ENCODE results near the gene FAM234B.

FAM234B gene

DNA sequence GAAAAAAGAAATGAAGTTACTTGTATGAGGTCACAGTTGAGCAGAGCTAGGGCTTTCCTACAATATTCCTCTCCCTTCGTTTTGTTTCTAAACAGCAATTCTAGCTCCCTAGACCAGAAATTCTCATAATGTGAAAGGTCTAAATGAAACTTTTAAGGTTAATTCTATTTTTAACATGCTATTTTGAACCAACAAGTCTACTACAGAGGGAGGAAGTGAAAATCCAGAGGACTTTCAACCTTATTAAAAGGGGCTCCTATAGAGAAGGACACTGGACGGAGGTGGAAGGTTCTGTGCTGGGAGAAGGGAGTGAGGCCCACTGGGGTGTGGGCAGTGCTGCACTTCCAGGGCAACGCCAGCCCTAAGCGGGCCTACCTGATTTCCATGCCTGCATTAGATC, 45.9 kb downstream of the FAM234B start:
- no peak for DNase-seq (ENCODE audit: extremely low read depth in 1 of 2, low read depth in 1 of 2)

DNA sequence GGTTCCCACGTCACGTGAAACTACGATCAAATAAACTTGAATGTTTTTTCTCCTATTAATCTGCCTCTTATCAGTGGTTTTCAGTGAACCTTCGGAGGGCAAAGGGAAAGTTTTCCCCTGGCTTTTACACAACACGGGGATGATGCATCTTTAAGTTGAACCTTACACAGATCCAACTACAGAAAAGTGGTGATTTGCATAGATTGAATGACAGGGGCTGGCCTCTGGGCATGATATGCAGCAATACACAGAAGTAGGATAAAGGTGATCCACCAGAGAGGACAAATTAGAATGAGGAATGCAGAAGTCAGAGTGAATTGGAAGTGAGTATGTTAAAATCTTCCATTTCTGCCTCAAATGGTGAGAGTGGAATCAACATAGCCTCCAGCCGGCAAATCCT, 47.7 kb downstream of the FAM234B start:
- no peak for DNase-seq (ENCODE audit: extremely low read depth in 1 of 2, low read depth in 1 of 2)

DNA sequence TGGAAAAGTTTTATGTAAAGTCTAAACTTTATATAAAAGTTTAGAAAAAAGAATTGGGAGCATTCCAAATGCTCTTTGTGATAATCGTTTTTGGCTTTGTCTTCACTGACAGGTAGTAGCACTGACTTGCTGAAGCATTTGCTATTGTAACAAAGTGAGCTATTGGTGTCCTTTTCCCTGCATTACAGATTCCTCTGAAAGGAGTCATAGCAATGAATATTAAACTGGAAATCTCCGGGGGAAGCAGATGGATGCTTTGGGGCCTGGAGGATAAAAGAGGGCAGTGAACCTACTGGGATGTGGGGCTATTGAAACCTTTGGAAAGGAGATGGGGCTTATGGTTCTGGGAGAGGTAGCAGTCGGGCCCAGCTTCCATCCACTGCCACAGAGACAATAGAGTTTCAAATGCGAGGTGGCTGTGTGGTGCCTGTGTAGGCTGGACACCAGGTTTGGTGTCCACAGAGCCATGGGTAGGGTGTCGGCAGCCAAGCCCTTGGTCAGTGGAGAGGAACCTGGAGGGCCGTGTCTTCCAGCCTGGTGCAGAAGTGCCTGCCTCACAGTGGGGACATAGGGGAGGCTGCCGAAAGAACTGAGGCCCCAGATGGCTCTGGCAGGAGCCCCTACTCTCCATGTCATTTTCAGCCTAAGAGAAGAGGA, 49.1 kb downstream of the FAM234B start:
- DNase-seq (ENCODE audit: extremely low read depth in 1 of 2, low read depth in 1 of 2): no peak

DNA sequence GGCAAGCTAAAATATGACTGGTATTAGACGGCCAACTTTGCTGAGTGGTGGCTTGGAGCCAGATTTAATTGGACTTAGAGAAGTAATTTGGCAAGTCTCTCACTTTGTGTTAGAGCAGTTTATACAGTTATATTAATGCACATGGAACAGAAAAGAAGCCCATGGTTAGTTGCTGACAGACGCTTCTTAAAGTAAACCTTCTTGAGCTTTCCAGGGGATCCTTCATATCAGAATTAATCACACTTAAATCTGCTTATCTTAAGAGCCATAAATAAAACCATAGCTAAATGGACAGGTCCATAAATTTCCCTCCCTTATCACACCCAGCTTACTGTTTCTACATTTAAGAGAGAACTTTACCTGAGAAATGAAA, 49.7 kb downstream of the FAM234B start:
- DNase-seq (ENCODE audit: extremely low read depth in 1 of 2, low read depth in 1 of 2): no peak

DNA sequence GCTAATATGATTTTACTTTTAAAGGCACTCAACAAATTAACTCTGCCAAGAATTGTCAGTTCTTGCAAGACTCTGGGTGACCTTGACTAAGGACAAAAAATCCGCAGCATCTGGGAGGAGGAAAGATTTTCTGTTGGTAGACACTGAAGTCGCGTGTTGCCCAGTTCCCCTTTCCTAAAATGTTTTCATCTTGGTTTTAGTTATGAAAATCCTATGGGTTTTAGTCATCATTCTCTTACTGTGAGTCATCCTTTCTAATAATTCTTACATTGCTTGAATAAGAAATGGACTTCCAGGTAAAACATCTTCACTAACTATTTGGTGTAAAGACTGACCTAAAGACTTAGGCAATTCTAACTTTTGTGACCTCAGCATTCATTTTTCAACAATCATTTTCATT, 50.2 kb downstream of the FAM234B start:
- no peak for DNase-seq (ENCODE audit: extremely low read depth in 1 of 2, low read depth in 1 of 2)

DNA sequence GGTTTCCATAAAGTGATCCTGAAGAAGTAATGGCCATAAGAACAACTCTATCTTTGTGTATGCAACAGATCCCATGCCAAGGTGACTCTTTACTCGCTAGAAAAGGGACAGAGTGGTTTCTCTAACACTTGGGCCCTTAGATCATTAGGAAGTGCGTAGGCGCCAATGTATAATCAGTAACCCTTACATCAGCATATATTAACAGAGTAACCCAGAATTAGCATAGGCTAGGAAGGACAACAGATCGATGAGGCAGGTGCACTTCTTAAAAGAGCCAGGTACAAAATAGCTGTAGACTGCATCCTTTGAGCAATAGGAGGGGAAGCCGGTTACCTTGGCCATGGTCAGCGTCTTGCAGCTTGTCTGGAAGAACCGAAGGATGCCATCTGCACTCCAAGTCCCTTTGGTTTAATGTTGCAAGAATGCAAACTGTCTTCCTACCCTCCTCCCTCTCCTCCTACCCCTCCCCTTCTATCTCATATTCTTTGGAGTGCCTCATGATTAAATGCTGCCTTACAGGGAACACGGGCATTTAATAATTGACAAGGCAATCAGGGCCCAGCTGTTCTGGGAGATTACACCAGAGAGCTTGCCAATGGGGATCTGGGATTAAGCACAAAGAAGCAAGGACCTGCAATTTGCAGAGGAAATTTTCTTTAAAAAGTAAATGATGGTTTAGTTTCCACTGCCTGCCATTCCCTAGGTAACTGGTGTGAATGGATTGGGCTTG, 51.2 kb downstream of the FAM234B start:
- no peak for DNase-seq (ENCODE audit: extremely low read depth in 1 of 2, low read depth in 1 of 2)

DNA sequence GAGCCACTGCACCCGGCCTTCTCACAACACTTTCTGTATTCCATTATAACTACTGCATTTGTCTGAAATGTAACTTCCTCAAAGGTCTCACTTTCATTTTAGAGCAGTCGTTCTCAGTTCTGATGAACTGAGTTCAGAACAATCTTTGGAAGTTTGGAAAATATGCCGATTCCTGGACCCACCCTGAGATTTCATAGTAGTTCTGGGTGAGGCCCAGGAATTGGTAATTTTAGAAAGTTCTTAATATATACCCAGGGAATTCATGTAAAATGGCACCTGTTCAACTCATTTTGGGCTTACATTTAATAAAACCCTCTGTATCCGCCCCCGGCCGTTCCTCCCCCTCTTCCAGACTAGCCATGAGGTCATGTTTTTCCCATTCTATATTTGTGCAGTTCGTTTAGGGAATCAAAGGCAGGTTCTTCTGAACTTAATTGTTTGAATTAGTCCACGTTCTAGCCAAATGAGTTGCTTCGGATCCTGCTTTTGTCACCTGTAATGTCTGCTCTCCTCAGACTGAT, 53.4 kb downstream of the FAM234B start:
- no peak for DNase-seq (ENCODE audit: extremely low read depth in 1 of 2, low read depth in 1 of 2)

DNA sequence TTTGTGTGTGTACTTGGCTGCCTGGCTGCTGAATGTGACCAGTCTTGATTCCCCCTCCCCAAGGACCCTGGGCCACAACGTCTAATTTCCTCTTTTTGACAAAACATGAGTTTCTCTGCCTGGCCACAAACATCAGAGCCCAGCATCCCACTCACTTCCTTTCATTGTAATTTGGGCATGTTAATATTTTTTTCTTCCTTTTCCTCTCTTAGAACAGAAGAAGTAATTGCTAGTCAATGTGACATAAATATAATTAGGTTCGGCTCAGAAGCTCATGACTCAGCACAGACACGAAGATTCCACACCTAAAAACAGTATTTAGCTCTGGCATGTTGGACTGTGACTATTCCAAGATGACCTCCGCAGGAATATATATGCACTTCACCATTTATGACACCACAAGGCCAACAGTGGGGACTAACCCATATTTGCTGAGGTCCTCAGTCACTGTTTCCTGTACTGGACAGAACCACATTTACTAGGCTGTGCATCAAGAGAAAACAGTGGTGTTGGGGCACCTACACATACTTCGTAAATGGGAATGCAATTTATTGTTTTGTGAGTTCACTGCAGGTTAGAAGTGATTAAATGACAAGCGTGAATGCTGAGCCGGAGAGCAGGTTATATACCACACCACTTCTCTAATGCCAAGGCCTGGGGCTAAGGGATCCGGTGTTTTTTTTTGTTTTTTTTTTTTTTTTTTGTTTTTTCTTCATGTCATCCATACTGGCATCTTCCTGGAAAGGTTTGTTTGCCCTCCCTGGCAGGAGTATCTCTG, 55.1 kb downstream of the FAM234B start:
- DNase-seq (ENCODE audit: extremely low read depth in 1 of 2, low read depth in 1 of 2): no peak

DNA sequence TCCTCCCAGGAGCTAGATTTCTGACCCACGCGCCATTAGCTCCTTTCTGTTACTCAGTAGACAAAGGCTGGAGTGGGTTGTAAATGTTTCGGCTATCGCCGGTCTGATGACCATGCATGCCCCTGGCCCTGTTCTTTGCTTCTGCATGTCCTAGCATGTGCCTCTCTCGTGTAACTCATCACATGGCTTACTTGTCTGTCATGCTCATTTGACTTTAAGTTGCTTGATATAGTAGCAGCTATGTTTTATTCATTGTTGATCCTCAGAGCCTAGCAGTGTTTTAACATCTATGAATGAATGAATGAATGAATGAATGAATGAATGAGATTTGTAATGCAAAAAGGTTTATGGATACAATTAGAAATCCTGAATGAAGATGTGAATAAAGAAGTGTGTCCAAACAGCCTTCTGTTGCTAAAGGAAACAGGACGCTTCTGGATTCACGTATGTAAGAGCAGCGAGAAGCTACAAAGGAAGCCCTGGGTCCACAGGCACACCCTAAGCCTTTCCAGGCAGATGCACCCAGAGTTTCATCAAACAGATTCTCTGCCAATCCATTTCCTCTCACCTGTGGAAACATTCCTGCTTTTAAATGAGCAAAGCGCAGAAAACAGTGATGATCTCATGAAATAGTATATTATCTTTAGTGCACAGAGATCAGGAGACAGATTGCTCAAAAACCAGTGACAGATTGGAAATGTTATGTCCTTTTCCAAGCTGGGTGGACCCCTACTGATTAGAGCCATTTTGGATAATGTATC, 55.8 kb downstream of the FAM234B start:
- DNase-seq (ENCODE audit: extremely low read depth in 1 of 2, low read depth in 1 of 2): no peak

DNA sequence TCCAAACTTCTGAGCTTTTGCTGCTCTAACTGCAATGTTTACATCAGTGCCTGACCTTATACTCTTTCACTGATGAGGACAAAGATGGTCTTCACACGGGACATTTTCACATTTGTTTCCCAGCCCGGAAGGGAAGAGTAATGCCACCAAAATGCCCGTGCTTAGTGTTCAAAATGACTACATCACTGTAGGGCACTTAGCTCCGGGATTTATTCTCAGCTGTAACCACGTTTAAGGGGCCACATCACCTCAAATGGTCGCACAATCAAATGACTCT, 56.4 kb downstream of the FAM234B start:
- DNase-seq (ENCODE audit: extremely low read depth in 1 of 2, low read depth in 1 of 2): no peak

DNA sequence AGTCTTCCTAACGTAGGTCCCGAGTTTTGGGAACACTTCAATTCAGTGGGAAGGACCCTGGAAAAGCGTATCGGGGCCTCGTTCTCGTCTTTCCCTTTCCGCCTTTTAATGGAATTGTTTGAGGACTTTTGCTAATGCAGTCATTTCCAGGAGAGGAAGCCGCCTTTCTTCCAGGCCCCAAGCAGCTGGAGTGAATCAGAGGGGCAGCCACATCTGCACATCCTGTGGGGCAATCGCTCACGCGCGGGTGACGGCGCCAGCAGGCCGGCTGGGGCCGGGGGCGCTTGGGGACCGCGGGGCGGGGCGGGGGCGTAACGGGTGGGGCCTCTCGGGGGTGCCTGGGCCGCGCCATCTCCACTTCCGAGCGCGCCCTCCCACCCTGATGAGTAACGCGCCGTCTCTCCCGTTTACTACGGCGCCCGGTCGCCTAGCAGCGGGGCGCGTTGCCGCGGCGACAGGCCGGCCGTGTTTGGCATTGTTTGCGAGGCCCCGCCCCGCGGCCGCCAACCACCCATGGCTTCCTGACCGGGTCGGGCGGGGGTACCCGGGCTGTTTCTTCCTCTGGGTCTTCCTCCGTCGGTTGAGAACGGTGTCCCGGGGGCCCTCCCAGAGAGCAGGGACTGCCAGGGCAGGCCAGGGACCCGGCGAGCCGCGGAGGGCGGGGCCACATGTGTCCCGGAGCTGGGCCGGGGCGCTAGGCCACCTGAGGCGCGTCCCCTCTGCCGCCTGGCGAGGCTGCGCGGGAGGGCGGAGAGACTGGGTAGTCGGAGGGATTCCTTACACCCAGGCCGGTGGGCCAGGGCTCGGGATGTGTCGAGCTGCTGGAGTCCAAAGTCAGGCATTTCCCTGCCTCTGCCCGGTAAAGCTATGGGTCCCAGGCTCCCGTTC, 56.9 kb downstream of the FAM234B start:
- peak; percentile 82 to 87 for DNase-seq (ENCODE audit: extremely low read depth in 1 of 2, low read depth in 1 of 2)

DNA sequence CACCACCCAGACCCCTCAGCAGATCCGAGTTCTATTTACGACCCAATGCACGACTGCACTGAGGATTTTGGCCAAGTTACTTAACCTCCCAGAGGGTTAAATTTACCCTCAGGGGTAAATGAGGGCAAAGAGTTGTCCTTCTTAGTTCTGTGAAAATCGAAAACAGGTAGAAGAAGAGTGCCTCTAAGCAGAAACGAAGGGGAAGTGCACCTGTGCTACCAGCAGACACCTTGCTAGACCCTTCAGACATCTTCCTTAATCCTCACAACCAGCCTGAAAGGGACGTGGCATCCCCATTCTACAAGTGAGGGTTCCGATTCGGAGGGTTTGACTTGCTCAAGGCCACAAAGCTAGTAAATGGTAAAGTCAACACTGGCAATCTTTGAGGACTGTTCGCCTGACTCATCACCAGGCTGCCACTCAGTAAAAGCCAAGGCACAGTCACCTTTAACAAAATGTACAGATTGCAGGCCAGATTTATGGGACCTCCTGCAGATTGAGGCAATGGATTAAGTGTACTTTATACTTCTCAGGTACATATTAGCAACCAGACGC, 57.7 kb downstream of the FAM234B start:
- DNase-seq (ENCODE audit: extremely low read depth in 1 of 2, low read depth in 1 of 2): peak in 1 of 2 donors; percentile 29

DNA sequence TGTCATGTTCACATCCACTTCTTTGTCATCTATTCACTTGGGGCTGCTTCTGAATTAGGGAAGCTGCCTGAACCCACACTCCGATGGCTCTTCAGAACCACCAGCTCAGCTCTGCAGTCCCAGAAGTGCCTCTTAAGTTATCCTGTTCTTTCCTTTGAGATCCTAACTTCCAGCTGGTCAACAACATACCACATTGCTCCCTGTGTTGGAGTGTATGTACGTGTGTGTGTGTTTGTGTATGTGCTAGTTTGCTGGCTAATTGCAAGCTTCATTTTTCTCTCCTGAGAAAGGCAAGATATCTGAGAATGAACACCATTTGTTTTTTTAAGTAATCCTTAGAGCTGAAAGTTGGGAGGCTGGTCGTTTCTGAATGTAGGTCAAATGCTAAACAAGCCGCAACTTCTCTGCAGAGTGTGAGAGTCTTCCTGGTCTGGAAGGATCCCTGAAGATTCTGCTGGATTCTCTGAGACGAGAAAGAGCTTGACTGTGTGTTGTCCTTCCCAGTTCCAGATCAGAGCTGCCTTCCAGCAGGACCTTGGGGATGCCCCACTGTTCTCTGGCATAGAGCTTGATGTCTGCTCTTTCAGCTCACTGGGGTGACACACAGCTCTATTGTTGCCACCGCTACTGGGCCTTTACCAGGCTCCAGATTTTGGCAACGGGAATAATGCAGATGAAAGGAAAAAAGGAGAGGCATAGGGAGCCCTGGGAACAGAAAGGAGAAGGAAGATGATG, 58.4 kb downstream of the FAM234B start:
- DNase-seq (ENCODE audit: extremely low read depth in 1 of 2, low read depth in 1 of 2): no peak

DNA sequence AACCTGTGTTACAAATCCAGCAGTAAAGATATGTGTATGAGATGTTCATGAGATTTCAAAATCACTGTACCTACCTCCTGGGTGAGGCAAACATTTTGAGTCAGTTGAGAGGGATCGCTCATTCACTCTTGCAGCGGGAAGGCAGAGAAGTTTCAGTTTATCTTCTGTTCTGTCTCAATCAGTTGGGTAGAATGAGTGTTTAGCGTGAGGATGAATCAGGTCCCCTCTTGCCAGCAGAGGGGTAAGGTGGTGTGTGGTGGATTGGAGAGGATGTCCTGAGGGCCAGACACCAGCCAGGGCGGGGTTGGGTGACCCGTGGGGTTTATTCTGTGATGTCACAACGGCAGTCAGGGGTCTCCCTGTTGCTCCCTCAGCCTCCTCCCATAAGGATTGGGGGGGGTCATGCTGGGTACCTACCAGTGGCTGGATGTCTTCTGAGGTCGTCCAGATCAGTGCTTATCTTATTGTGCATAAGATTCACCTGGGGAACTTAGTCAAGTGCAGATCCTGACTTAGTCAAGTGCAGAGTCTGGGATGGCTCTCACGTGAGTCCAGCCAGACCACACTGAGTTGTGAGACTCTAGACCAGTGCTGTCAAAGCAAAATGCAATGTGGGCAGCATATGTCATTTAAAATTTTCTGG, 59.3 kb downstream of the FAM234B start, which contains the start of gene GSG1:
Gene GSG1, minus strand, starts transcription at position 277 of the 643 bp plus-strand sequence. Its CDS starts 155 bp downstream, at position 122.
- DNase-seq (ENCODE audit: extremely low read depth in 1 of 2, low read depth in 1 of 2): peak in 1 of 2 donors; percentile 48

DNA sequence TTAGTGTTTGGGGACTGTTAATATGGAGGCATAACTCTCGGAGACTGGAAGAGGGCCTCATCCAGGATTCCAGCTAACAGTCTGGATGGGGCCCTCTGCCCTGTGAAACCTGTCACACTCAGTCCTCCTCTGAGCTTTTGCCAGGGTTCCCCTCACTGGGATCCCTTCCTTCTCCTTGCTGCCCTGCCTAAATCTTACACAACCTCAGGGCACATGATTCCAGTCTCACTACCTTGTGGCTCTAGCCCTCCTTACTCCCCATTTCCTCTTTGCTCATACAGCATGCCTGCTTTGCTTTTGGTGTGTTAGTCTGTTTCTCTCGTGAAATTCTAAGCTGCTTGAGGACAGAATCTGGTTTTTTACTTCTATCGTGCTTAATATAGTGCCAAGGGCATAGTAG, 60.2 kb downstream of the FAM234B start:
- DNase-seq (ENCODE audit: extremely low read depth in 1 of 2, low read depth in 1 of 2): no peak

DNA sequence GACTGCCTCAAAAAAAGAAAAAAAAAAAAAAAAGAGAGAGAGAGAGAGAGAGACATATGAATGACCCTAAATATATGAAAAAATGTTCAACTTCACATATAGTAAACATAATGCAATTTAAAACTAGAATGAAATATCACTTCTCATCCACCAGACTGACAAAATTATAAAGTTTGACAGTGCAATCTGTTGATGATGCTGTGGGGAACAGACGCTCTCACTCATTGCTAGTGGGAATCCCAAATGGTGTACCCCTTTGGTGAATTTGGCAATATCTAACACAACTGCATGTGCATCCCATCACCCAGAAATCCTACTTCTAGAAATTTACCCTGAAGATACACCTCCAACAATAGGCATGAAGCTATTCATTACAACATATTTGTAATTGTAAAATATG, 61.6 kb downstream of the FAM234B start:
- no peak for DNase-seq (ENCODE audit: extremely low read depth in 1 of 2, low read depth in 1 of 2)

DNA sequence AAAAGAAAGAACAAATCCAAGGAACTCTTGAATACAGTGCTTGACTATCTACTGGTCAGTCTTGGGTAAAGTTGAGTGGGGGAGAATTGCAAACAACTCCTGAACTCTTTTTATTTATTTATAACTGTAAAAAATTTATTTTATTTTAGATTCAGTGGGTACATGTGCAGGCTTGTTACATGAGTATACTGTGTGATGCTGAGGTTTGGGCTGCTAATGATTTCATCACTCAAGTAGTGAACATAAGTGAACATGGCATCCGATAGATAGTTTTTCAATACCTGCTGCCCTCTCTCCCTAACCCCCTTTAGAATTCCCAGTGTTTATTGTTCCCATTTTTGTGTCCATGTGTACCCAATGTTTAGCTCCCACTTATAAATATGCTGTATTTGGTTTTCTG, 62.5 kb downstream of the FAM234B start:
- no peak for DNase-seq (ENCODE audit: extremely low read depth in 1 of 2, low read depth in 1 of 2)

DNA sequence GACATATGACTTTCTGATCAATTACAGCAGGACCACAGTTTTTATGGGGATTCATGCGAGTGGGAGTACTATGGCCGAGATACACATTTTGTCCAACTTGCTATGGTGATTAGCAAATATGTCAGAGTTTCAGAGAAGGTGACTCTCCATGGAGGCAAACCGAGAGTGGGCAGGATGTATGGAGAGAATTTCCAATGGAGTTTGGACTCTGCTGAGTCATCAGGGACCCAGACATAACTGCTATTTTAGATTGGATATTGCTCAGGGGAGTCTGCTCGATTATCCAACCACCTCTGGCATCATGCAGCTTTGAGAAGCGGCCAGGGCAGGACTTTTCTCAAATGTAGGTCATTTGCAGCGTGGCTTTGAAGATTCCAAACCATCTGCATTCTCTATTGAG, 68.8 kb downstream of the FAM234B start:
- DNase-seq (ENCODE audit: extremely low read depth in 1 of 2, low read depth in 1 of 2): no peak

Data from stimulated activated CD8-positive, alpha-beta memory T cell treated with anti-CD3 and anti-CD28 coated beads, Interleukin-7, amount 100 ng/mL, for 48 hours (primary cell).